ENCODE measurements around the gene DGKB.

The DGKB gene

DNA sequence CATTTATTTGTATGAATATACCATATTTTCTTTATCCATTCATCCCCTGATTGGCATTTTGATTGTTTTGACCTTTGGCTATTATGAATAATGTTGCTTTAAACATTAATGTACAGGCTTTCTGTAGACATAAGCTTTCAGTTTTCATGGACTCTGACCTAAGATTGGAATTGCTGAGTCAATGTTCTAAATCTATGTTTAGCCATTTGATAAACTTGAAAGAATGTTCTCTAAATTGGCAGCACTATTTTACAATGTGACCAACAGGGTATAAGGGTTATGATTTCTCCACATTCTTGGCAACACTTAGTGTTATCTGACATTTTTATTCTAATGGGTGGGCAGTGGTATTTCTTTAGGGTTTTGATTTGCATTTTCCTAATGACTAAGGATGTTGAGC lies 683.4 kb downstream of the DGKB start:
- no peak for ATAC-seq
- TF ChIP-seq OSR1 (CRISPR knock-in tag; IDR thresholded peaks at IDR 0.05): no peak
- no peak for TF ChIP-seq PPARA (CRISPR knock-in tag; IDR thresholded peaks at IDR 0.05; ENCODE audit: borderline replicate concordance)
- TF ChIP-seq ZNF565 (CRISPR knock-in tag; conservative IDR thresholded peaks at IDR 0.05; ENCODE audit: low read depth): no peak
- no peak for TF ChIP-seq ZC3H10 (CRISPR knock-in tag; IDR thresholded peaks at IDR 0.05)
- TF ChIP-seq BACH2 (CRISPR knock-in tag; IDR thresholded peaks at IDR 0.05; ENCODE audit: borderline replicate concordance): no peak
- TF ChIP-seq TCF4 (CRISPR knock-in tag; IDR thresholded peaks at IDR 0.05; ENCODE audit: borderline replicate concordance): no peak
- no peak for TF ChIP-seq GLIS3 (CRISPR knock-in tag; IDR thresholded peaks at IDR 0.05)
- TF ChIP-seq, protein P1, sequence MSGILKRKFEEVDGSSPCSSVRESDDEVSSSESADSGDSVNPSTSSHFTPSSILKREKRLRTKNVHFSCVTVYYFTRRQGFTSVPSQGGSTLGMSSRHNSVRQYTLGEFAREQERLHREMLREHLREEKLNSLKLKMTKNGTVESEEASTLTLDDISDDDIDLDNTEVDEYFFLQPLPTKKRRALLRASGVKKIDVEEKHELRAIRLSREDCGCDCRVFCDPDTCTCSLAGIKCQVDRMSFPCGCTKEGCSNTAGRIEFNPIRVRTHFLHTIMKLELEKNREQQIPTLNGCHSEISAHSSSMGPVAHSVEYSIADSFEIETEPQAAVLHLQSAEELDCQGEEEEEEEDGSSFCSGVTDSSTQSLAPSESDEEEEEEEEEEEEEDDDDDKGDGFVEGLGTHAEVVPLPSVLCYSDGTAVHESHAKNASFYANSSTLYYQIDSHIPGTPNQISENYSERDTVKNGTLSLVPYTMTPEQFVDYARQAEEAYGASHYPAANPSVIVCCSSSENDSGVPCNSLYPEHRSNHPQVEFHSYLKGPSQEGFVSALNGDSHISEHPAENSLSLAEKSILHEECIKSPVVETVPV (CRISPR knock-in tag; IDR thresholded peaks at IDR 0.05): no peak

DNA sequence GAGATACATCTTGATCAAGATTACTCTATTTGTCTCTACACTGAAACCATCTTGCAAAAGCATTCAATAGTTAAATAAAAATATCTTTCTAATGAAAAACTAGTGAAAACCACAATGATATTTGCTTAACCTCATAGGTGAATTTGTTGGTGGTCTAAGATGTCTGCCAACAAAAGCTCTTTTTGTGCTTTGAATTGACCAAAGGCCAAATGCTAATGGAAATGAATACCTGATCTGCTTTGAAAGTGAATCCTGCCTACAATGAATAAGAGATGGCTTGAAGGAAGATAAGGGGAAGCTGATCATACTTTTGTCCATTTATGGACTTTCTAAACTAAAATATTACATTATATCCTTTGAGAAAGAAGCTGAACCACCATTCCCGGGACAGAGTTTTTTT lies 684.2 kb downstream of the DGKB start:
- TF ChIP-seq ISL1 (CRISPR knock-in tag; IDR thresholded peaks at IDR 0.05) (peak; percentile 43), TCF4 (CRISPR knock-in tag; IDR thresholded peaks at IDR 0.05; ENCODE audit: borderline replicate concordance) (no peak)
- no peak for ATAC-seq

DNA sequence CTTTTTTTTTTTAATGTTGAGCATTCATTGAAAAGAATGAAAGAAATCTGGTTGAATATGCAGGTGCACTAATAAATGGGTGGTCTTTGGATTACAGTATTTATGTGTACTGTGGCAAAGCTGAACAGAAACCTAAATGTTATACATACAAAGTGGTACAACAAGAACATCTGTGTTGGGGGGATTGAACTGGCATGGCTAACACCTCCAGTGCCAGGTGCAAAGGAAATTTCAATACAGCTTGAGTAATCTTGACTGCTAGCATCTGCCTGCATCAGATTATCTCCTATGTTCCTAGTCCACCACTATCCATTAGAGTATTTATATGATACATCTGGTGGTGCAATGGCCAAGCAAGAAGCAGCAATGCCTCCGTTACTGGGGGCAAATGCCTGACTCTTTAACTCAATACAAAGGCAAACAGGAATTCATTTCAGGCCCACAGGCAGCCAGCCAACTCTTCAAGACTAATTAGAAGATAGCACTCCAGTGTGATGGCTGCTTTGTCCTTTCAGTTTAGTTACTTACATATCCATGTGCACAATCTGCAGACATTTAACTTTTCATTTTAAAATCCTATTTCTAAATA lies 692.6 kb downstream of the DGKB start:
- no peak for TF ChIP-seq TOX (CRISPR knock-in tag; IDR thresholded peaks at IDR 0.05; ENCODE audit: borderline replicate concordance)
- no peak for TF ChIP-seq ARNTL (CRISPR knock-in tag; IDR thresholded peaks at IDR 0.05; ENCODE audit: borderline replicate concordance, low read depth)
- TF ChIP-seq, protein P2, sequence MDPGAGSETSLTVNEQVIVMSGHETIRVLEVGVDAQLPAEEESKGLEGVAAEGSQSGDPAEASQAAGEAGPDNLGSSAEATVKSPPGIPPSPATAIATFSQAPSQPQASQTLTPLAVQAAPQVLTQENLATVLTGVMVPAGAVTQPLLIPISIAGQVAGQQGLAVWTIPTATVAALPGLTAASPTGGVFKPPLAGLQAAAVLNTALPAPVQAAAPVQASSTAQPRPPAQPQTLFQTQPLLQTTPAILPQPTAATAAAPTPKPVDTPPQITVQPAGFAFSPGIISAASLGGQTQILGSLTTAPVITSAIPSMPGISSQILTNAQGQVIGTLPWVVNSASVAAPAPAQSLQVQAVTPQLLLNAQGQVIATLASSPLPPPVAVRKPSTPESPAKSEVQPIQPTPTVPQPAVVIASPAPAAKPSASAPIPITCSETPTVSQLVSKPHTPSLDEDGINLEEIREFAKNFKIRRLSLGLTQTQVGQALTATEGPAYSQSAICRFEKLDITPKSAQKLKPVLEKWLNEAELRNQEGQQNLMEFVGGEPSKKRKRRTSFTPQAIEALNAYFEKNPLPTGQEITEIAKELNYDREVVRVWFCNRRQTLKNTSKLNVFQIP (CRISPR knock-in tag; IDR thresholded peaks at IDR 0.05; ENCODE audit: borderline replicate concordance, low read depth): no peak
- no peak for TF ChIP-seq ESRRG (CRISPR knock-in tag; IDR thresholded peaks at IDR 0.05)
- TF ChIP-seq GLIS3 (CRISPR knock-in tag; IDR thresholded peaks at IDR 0.05): no peak
- TF ChIP-seq CSDC2 (CRISPR knock-in tag; IDR thresholded peaks at IDR 0.05): no peak
- no peak for TF ChIP-seq ZFP3 (CRISPR knock-in tag; IDR thresholded peaks at IDR 0.05)
- TF ChIP-seq, protein P3, sequence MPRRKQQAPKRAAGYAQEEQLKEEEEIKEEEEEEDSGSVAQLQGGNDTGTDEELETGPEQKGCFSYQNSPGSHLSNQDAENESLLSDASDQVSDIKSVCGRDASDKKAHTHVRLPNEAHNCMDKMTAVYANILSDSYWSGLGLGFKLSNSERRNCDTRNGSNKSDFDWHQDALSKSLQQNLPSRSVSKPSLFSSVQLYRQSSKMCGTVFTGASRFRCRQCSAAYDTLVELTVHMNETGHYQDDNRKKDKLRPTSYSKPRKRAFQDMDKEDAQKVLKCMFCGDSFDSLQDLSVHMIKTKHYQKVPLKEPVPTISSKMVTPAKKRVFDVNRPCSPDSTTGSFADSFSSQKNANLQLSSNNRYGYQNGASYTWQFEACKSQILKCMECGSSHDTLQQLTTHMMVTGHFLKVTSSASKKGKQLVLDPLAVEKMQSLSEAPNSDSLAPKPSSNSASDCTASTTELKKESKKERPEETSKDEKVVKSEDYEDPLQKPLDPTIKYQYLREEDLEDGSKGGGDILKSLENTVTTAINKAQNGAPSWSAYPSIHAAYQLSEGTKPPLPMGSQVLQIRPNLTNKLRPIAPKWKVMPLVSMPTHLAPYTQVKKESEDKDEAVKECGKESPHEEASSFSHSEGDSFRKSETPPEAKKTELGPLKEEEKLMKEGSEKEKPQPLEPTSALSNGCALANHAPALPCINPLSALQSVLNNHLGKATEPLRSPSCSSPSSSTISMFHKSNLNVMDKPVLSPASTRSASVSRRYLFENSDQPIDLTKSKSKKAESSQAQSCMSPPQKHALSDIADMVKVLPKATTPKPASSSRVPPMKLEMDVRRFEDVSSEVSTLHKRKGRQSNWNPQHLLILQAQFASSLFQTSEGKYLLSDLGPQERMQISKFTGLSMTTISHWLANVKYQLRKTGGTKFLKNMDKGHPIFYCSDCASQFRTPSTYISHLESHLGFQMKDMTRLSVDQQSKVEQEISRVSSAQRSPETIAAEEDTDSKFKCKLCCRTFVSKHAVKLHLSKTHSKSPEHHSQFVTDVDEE (CRISPR knock-in tag; IDR thresholded peaks at IDR 0.05): no peak
- TF ChIP-seq, protein P1 (CRISPR knock-in tag; IDR thresholded peaks at IDR 0.05): no peak
- no peak for TF ChIP-seq ISL1 (CRISPR knock-in tag; IDR thresholded peaks at IDR 0.05)
- ATAC-seq: no peak

DNA sequence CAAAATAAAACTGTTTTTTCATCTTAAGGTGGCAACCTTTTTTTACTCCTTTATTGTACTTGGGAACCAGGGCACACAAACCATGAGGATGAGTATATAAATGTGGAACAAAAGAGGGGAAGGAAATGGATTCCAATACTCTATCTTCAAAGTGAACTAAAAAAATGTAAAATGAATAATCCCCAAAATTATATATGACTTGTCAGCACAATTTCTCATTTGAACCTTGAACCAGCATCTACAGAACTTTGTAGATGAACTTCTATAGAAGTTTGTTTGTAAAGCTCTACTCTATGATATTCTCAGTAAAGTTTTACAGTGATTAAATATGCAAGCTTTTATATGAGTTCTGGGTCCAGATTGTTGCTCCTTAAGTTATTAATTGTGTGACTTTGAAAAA lies 694.8 kb downstream of the DGKB start:
- no peak for ATAC-seq
- TF ChIP-seq ZNF565 (CRISPR knock-in tag; conservative IDR thresholded peaks at IDR 0.05; ENCODE audit: low read depth) (no peak), ZNF70 (CRISPR knock-in tag; IDR thresholded peaks at IDR 0.05) (no peak), CSDC2 (CRISPR knock-in tag; IDR thresholded peaks at IDR 0.05) (no peak), ZFP3 (CRISPR knock-in tag; IDR thresholded peaks at IDR 0.05) (no peak), ZFP30 (CRISPR knock-in tag; IDR thresholded peaks at IDR 0.05) (no peak), GLIS3 (CRISPR knock-in tag; IDR thresholded peaks at IDR 0.05) (no peak), TCF4 (CRISPR knock-in tag; IDR thresholded peaks at IDR 0.05; ENCODE audit: borderline replicate concordance) (no peak), SNAI2 (CRISPR knock-in tag; IDR thresholded peaks at IDR 0.05) (no peak), TOX (CRISPR knock-in tag; IDR thresholded peaks at IDR 0.05; ENCODE audit: borderline replicate concordance) (no peak)
- TF ChIP-seq, protein P3 (CRISPR knock-in tag; IDR thresholded peaks at IDR 0.05): no peak
- TF ChIP-seq, protein P2 (CRISPR knock-in tag; IDR thresholded peaks at IDR 0.05; ENCODE audit: borderline replicate concordance, low read depth): no peak
- TF ChIP-seq, protein P1 (CRISPR knock-in tag; IDR thresholded peaks at IDR 0.05): no peak

Data from SK-N-SH treated with all-trans-retinoic acid at 6 μM for 48 hours (cell line).